Right atrium auricular region (tissue), 2 donors: ENCODE results near the gene A3GALT2. TPM values are rescaled to one million over a fixed set of nuclear protein-coding genes. Genes with fewer than 3 reads are reported as not detected.

Experiments used
- DNase-seq: peaks from one replicate; pipeline ENCODE4 v3.0.0-alpha.2; 2019; ENCODE audit warnings: low spot score
- H3K27ac ChIP-seq, 2 donors: fragments of 200-600 bp; sonication (generic); 1 replicate in 1 of 2; 2 replicates in 1 of 2; pipeline ENCODE4 v1.5.1; 2016 to 2019
- H3K27me3 ChIP-seq, 2 donors: fragments of 200-600 bp; sonication (generic); one replicate each; pipeline versions ENCODE4 v1.5.1 to v1.6.0; 2017 to 2019
- H3K36me3 ChIP-seq: fragments of 200-600 bp; sonication (generic); one replicate; pipeline ENCODE4 v1.5.1; 2016
- H3K4me1 ChIP-seq, 2 donors: fragments of 200-600 bp; sonication (generic); one replicate each; pipeline versions ENCODE4 v1.5.1 to v1.6.0; 2017 to 2019
- H3K4me3 ChIP-seq, 2 donors: fragments of 200-600 bp; sonication (generic); 1 replicate in 1 of 2; 2 replicates in 1 of 2; pipeline ENCODE4 v1.5.1; 2017 to 2019; ENCODE audit warnings: mild to moderate bottlenecking in 1 of 2, moderate library complexity in 1 of 2
- H3K9me3 ChIP-seq, 2 donors: fragments of 200-600 bp; sonication (generic); one replicate each; pipeline ENCODE4 v1.5.1; 2019
- CTCF ChIP-seq, 2 donors: fragments of 200-600 bp; sonication (generic); IDR thresholded peaks; one replicate each; pipeline ENCODE4 v1.5.1; 2019; ENCODE audit warnings: antibody characterized with exemption in 2 of 2
- total RNA-seq, 2 donors: library from RNA; depleted of rRNA; stranded (reverse); fragments of >200 nt; gene quantifications; one replicate each; pipeline ENCODE4 v1.1.0, GENCODE V29; 2016

A3GALT2 gene
- total RNA-seq, 2 donors from 2014 or later = not detected

GRCh38 chr1:33301273-33301984 lies 19.5 kb downstream of the A3GALT2 start:
- Histone ChIP-seq H3K27me3 (no peaks in the 10 kb centered on the region), H3K27ac (peak overlapping the region; percentile 49 to 51), H3K4me1 (peaks cover 0 to 23% of the 10 kb centered on the region in 2 donors), H3K4me3 (no peak overlapping the region), H3K36me3 (peaks cover 11% of the 10 kb centered on the region), H3K9me3 (no peaks in the 10 kb centered on the region)
- DNase-seq = no peak
- no peak for TF ChIP-seq CTCF (IDR thresholded peaks at IDR 0.05)

GRCh38 chr1:33300673-33301072 lies 20.2 kb downstream of the A3GALT2 start:
- Histone ChIP-seq H3K36me3 (peaks cover 11% of the 10 kb centered on the region), H3K9me3 (no peaks in the 10 kb centered on the region), H3K4me3 (no peak overlapping the region), H3K27ac (peak overlapping the region; percentile 49 to 51), H3K4me1 (peaks cover 0 to 21% of the 10 kb centered on the region in 2 donors), H3K27me3 (no peaks in the 10 kb centered on the region)
- no peak for TF ChIP-seq CTCF (IDR thresholded peaks at IDR 0.05)
- DNase-seq = peak; percentile 77

- H3K4me1 ChIP-seq = peaks cover 0 to 27% of the 10 kb centered on the region in 2 donors
- DNase-seq = no peak
- no peak overlapping the region for H3K4me3 ChIP-seq
- no peak for TF ChIP-seq CTCF (IDR thresholded peaks at IDR 0.05)
- peaks cover 11% of the 10 kb centered on the region for H3K36me3 ChIP-seq
- no peaks in the 10 kb centered on the region for H3K9me3 ChIP-seq
- no peaks in the 10 kb centered on the region for H3K27me3 ChIP-seq
- peak overlapping the region in 1 of 2 donors; percentile 0 for H3K27ac ChIP-seq
Observed at GRCh38 chr1:33299461-33300155, 21.3 kb downstream of the A3GALT2 start.

- Histone ChIP-seq H3K27me3 (no peaks in the 10 kb centered on the region), H3K4me1 (peaks cover 0 to 27% of the 10 kb centered on the region in 2 donors), H3K27ac (peak overlapping the region in 1 of 2 donors; percentile 12), H3K36me3 (peaks cover 13% of the 10 kb centered on the region), H3K4me3 (no peak overlapping the region), H3K9me3 (no peaks in the 10 kb centered on the region)
- peak; percentile 86 to 97 for TF ChIP-seq CTCF (IDR thresholded peaks at IDR 0.05)
- DNase-seq = peak; percentile 81
Observed at GRCh38 chr1:33298623-33299277, 22.1 kb downstream of the A3GALT2 start.

- Histone ChIP-seq H3K9me3 (no peaks in the 10 kb centered on the region), H3K4me1 (peaks cover 0 to 27% of the 10 kb centered on the region in 2 donors), H3K36me3 (peaks cover 19% of the 10 kb centered on the region), H3K4me3 (no peak overlapping the region), H3K27ac (peak overlapping the region in 1 of 2 donors; percentile 12), H3K27me3 (no peaks in the 10 kb centered on the region)
- TF ChIP-seq CTCF (IDR thresholded peaks at IDR 0.05) = no peak
- DNase-seq = no peak
Observed at GRCh38 chr1:33297911-33298622, 22.8 kb downstream of the A3GALT2 start.
